ENCODE measurements around the gene TMEM11.

TMEM11 gene, protein sequence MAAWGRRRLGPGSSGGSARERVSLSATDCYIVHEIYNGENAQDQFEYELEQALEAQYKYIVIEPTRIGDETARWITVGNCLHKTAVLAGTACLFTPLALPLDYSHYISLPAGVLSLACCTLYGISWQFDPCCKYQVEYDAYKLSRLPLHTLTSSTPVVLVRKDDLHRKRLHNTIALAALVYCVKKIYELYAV

DNA sequence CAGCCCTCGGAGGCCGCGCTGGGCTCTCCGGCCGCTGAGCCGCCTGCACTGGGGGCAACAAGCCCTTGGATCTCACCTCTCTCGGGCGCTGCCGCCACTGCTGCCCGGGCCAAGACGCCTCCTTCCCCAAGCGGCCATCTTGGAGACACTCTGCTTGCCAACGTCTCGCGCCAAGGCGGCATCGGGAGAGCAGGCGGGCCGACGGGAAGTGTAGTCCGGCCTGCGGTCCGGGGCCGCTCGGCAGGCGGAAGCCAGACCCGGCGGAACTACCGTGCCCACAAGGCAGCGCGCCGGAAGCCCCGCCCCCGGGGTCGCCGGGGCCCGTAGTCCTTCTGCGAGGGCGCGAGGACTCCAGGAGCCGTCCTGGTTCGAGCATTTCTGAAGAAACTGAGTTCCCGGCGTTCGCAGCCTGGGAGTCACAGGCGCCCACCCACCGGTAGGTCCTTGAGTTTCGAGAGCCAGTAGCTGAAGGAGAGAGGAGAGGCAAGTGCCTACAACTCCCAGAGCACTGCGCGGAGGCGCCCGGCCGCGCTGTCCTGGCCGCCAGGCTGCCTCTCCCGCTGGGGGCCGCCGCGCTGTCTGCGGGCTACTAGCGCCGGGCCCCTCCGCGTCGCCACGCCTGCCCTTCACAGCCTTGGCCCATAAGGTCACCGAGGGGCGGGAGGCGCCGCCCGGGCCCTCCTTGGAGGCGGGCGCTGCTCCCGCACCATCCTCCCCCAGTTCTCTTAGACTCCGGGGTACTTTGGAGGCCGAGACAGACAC, at the start of gene TMEM11:
TMEM11 (minus strand) TSS at position 147 of the 762 bp plus-strand sequence; CDS start at position 138, 9 bp downstream.
- FAIRE-seq: no peak

DNA sequence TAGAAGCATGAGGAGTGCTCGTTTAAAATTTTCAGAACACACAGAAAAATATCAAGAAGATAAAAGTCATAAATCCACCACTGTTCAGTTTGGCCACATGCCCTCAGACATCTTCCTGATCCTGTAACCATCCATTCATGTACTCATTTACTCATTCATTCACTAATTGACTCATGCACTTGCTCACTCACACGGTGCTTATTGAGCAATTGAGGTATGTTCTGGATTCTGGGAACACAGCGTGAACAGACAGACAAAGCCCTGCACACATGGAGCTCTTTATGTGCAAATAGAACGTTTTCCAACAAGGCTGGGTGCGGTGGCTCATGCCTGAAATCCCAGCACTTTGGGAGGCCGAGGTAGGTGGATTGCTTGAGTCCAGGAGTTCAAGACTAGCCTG, 49.4 kb upstream of the TMEM11 start:
- no peak for FAIRE-seq

GRCh38 chr17:21262259-21262993, 48.5 kb upstream of the TMEM11 start:
- FAIRE-seq: no peak

GRCh38 chr17:21258593-21258992, 44.6 kb upstream of the TMEM11 start:
- no peak for FAIRE-seq

- FAIRE-seq: no peak
These were observed 39.9 kb upstream of the TMEM11 start for GRCh38 chr17:21253646-21254441.

DNA sequence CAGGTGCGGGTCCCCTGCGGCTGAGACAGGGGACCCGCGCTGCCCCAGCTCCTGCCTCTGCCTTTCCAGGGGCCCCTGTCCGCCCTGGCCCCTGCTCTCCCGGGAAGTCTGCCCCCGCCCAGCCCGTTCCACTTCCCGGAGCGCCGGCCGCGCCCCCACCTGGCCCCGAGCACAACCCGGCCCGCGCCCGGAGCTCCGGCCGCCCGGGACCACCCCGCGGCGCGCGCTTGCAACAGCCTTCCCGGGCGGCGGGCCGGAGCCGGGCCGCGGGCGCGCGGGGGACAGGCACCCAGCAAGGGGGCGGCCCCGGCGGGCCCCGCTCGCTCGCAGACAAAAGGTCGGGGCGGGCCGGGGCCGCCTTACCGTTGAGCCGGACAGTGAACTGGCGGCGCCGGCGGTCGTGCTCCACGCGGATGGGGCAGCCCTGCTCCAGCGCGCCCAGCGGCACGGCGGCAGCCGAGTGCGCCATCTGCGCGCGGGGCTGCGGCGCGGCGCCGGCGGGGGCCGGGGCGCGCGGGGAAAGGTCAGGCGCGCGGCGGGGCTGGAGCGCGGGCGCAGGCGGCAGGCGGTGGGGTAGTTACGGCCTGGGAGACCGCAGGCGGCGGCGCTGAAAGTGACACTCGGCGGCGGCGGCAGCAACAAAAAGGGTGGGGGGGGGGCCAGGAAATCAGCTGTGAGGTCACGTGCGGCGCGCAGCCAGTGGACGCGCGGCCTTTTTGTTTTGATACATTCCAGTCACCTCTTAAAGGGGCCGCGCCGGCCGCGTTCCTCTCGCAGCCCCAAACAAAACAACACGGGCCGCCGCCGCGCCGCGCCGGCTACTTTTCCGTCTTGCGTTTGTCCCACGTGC, 39.1 kb upstream of the TMEM11 start, which contains the start of gene NATD1:
NATD1 (minus strand) TSS at position 615 of the 850 bp plus-strand sequence; CDS start at position 469, 146 bp downstream.
- no peak for FAIRE-seq

DNA sequence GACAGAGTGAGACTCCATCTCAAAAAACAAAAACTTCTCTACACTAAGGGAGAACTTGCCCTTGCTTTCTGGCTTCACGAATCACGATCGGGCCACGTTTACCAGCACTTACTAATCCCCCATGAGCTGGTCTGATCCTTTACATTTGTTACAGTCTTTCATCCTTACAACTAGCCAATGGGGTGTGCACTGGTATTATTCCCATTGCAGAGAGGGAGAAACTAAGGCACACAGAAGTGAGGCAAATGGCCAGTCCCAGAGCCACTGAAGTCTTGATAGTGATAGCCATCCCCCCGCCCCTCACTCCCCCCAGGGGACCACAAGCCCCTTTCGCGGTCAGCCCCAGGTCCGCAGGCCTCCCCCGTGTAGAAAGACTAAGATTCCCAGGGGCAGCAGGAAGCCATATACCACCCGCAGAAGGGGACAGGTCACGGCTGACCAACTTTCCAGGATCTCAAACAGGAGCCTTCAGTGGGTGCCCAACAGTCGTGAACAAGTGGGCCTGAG, 38.4 kb upstream of the TMEM11 start:
- FAIRE-seq: no peak

- no peak for FAIRE-seq
These were observed 37.5 kb upstream of the TMEM11 start for GRCh38 chr17:21251337-21252010.

DNA sequence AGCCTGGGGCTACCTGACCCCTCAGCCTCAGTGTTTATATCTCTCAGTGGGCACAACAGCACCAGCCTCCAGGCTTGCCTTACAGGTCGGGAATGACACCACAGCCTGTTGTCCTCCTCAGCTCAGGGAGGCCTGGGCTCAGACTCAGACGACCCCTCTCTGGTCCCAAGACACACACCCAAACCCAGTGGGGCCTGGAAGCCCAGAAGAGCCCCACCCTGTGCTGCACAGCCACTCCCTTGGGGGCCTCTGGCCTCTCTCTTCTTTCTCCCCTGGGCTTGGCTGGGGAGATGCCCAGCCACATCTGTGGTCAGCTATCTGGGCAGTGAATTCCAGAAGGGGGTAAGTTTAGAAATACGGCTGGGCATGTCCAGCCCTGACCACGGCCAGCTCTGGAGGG, 36.9 kb upstream of the TMEM11 start:
- no peak for FAIRE-seq

DNA sequence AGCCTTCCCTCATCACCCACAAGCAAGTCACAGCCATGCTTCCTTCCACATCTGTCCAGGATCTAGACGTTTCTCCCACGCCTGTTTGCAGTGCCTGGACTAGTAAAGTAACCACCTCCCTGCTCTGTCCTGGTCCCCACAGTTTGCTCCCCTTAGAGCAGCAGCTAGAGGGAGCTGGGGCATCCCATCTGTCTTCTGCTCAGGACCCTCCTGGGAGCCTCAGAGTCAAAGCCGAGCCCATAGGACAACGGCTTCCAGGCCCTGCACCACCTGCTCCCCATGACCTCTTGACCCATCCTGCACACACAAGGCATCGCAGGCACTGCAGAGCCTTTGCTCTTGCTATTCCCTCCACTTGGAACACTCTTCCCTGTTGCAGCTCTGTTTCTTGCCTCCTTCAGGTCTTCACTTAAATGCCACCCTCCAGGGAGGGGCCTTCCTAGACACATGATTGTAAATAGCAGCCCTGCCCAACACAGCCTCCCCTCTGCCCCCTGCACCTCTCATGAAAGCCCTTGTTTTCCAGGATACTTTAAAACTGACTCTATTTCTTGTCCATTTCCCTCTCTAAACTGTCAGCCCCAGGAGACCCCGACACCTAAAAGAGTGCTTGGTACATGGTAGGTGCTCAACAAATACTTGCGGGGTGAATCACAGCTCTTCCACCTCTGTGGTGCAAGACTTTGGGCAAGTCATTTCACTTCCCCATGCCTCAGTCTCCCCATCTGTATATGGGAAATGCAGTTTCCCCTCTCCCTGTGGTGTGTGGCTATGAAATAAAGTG, 36.2 kb upstream of the TMEM11 start:
- no peak for FAIRE-seq

- FAIRE-seq: no peak
These were observed 35.3 kb upstream of the TMEM11 start for GRCh38 chr17:21249086-21249795.

GRCh38 chr17:21248500-21248899, 34.5 kb upstream of the TMEM11 start:
- no peak for FAIRE-seq

GRCh38 chr17:21247552-21248258, 33.7 kb upstream of the TMEM11 start:
- no peak for FAIRE-seq

- no peak for FAIRE-seq
These were observed 32.7 kb upstream of the TMEM11 start for GRCh38 chr17:21246698-21247097.

- no peak for FAIRE-seq
These were observed 31.7 kb upstream of the TMEM11 start for GRCh38 chr17:21245639-21246084.

- no peak for FAIRE-seq
These were observed 29.7 kb upstream of the TMEM11 start for GRCh38 chr17:21243516-21244303.

GRCh38 chr17:21242780-21243515, 29.0 kb upstream of the TMEM11 start:
- FAIRE-seq: no peak
